KMS-11 (cell line): ENCODE measurements around the gene EBLN2.
"Not testable (repeated sequence)": the region's sequence is repeated elsewhere in the genome, so short reads cannot be mapped to it uniquely, and the experiment has no call there.

Experiments
- H2AFZ ChIP-seq: fragments of 200-600 bp; sonication (generic); 2 replicates; pipeline ENCODE4 v1.6.1; 2016; ENCODE audit warnings: antibody characterized with exemption, mixed run types, low read depth
- H3K27ac ChIP-seq: fragments of 200-600 bp; sonication (generic); 2 replicates; pipeline ENCODE4 v1.6.1; 2016; ENCODE audit warnings: mild to moderate bottlenecking, mixed run types
- H3K27me3 ChIP-seq: fragments of 200-600 bp; sonication (generic); 2 replicates; pipeline ENCODE4 v1.6.1; 2017; ENCODE audit warnings: mild to moderate bottlenecking, low read depth, mixed run types, moderate library complexity; ENCODE audit not compliant: insufficient read depth
- H3K36me3 ChIP-seq: fragments of 200-600 bp; sonication (generic); 2 replicates; pipeline ENCODE4 v1.6.1; 2017; ENCODE audit warnings: mild to moderate bottlenecking, mixed run types; ENCODE audit not compliant: insufficient read depth
- H3K4me1 ChIP-seq: fragments of 200-600 bp; sonication (generic); 2 replicates; pipeline ENCODE4 v1.6.1; 2016; ENCODE audit warnings: mild to moderate bottlenecking, low read depth, mixed run types; ENCODE audit not compliant: poor library complexity, severe bottlenecking
- H3K4me2 ChIP-seq: fragments of 200-600 bp; sonication (generic); 2 replicates; pipeline ENCODE4 v1.7.0; 2016; ENCODE audit warnings: mild to moderate bottlenecking, mixed run types
- H3K4me3 ChIP-seq: fragments of 200-600 bp; sonication (generic); IDR thresholded peaks from 2 replicates; pipeline ENCODE4 v1.6.1; 2017; ENCODE audit warnings: low read depth, low read length, mixed read lengths; ENCODE audit not compliant: insufficient read depth
- H3K79me2 ChIP-seq: fragments of 200-600 bp; sonication (generic); 2 replicates; pipeline ENCODE4 v1.6.1; 2016; ENCODE audit warnings: low read depth, mixed run types; ENCODE audit not compliant: insufficient read depth
- H3K9ac ChIP-seq: fragments of 200-600 bp; sonication (generic); 2 replicates; pipeline ENCODE4 v1.6.1; 2016; ENCODE audit warnings: mild to moderate bottlenecking, mixed run types
- H4K20me1 ChIP-seq: fragments of 200-600 bp; sonication (generic); 2 replicates; pipeline ENCODE4 v1.6.1; 2016; ENCODE audit warnings: mild to moderate bottlenecking, mixed run types; ENCODE audit not compliant: insufficient read depth
- TF ChIP-seq, protein P1 (sequence below): fragments of 200-600 bp; sonication (generic); conservative IDR thresholded peaks from 2 replicates; pipeline ENCODE4 v1.6.1; 2017; ENCODE audit warnings: low read depth, mild to moderate bottlenecking, antibody characterized with exemption, low read length, moderate library complexity, mixed read lengths

The EBLN2 gene

GRCh38 chr3:73060302-73060723 lies 1.1 kb upstream of the EBLN2 start:
- Histone ChIP-seq H4K20me1 (peaks cover 21% of the 10 kb centered on the region; the same call in 1 of the 2 replicates), H3K79me2 (peaks cover 17% of the 10 kb centered on the region; the same call in 1 of the 2 replicates), H2AFZ (no peak overlapping the region), H3K27me3 (no peaks in the 10 kb centered on the region), H3K4me3 (no peak overlapping the region), H3K36me3 (no peaks in the 10 kb centered on the region), H3K9ac (no peak overlapping the region), H3K4me2 (no peak overlapping the region), H3K27ac (no peak overlapping the region), H3K4me1 (no peaks in the 10 kb centered on the region)
- TF ChIP-seq, protein P1, sequence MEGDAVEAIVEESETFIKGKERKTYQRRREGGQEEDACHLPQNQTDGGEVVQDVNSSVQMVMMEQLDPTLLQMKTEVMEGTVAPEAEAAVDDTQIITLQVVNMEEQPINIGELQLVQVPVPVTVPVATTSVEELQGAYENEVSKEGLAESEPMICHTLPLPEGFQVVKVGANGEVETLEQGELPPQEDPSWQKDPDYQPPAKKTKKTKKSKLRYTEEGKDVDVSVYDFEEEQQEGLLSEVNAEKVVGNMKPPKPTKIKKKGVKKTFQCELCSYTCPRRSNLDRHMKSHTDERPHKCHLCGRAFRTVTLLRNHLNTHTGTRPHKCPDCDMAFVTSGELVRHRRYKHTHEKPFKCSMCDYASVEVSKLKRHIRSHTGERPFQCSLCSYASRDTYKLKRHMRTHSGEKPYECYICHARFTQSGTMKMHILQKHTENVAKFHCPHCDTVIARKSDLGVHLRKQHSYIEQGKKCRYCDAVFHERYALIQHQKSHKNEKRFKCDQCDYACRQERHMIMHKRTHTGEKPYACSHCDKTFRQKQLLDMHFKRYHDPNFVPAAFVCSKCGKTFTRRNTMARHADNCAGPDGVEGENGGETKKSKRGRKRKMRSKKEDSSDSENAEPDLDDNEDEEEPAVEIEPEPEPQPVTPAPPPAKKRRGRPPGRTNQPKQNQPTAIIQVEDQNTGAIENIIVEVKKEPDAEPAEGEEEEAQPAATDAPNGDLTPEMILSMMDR = no peak

- H3K36me3 ChIP-seq, H3K27ac ChIP-seq, H3K4me3 ChIP-seq, H3K4me2 ChIP-seq, H3K9ac ChIP-seq, H3K4me1 ChIP-seq, H3K79me2 ChIP-seq, H3K27me3 ChIP-seq, H2AFZ ChIP-seq, H4K20me1 ChIP-seq: not testable (repeated sequence)
These were observed 4.8 kb downstream of the EBLN2 start for GRCh38 chr3:73066243-73066642.

DNA sequence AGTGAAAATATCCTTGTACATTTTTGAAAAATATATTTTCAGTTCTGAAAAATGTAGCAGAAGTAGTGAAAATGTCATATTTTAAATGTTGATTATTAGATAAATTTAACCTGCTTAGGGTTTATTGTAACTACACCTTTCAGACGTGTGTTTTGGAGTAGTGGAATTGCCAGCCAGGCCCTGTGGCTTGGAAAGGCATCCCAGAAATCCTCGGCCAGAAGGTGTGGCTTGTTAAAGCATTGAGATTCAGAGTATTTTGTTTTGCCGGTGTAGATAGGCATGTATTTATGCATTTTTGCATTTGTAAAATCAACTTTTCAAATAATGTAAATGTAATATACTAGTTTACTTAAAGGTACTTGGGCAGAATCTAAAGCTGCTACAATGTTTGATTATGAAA lies 7.0 kb downstream of the EBLN2 start:
- Histone ChIP-seq H3K27me3 (no peaks in the 10 kb centered on the region), H3K27ac (no peak overlapping the region), H2AFZ (no peak overlapping the region), H3K4me1 (no peaks in the 10 kb centered on the region), H3K4me2 (no peak overlapping the region), H3K79me2 (no peaks in the 10 kb centered on the region), H3K36me3 (no peaks in the 10 kb centered on the region), H3K4me3 (no peak overlapping the region), H3K9ac (no peak overlapping the region), H4K20me1 (no peaks in the 10 kb centered on the region)
- TF ChIP-seq, protein P1 = no peak

GRCh38 chr3:73069187-73069586 lies 7.7 kb downstream of the EBLN2 start:
- TF ChIP-seq, protein P1 = no peak
- Histone ChIP-seq H4K20me1 (no peaks in the 10 kb centered on the region), H3K4me1 (no peaks in the 10 kb centered on the region), H3K27ac (no peak overlapping the region), H3K79me2 (no peaks in the 10 kb centered on the region), H3K4me3 (no peak overlapping the region), H3K27me3 (no peaks in the 10 kb centered on the region), H3K36me3 (no peaks in the 10 kb centered on the region), H2AFZ (no peak overlapping the region), H3K9ac (no peak overlapping the region), H3K4me2 (no peak overlapping the region)

DNA sequence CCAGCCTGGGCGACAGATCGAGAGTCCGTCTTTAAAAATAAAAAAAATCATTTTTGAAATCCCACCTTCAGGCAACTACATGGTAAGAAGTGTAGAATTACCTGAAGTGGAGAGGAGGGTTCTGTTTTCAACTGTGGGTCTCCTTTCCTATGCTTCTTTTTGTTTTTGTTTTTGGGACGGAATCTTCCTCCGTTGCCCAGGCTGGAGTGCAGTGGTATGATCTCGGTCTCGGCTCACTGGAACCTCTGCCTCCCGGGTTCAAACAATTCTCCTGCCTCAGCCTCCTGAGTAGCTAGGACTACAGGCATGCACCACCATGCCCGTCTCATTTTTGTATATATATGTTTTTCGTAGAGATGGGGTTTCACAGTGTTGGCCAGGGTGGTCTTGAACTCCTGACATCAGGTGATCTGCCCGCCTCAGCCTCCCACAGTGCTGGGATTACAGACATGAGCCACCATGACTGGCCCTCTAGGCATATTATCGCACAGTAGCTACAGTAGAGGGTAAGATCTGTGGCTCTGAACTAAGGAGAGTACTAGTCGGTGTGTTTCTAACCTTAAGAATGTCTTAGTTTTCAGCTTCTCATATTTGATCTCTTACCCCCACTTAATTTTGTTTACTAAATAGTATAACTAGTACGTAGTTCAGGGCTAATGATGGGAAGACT lies 8.5 kb downstream of the EBLN2 start:
- no peak overlapping the region for H3K4me2 ChIP-seq
- no peak overlapping the region for H3K4me3 ChIP-seq
- H3K79me2 ChIP-seq = no peaks in the 10 kb centered on the region
- TF ChIP-seq, protein P1 = no peak
- H3K27me3 ChIP-seq = no peaks in the 10 kb centered on the region
- H3K9ac ChIP-seq = no peak overlapping the region
- H2AFZ ChIP-seq = no peak overlapping the region
- H3K4me1 ChIP-seq = no peaks in the 10 kb centered on the region
- no peak overlapping the region for H3K27ac ChIP-seq
- no peaks in the 10 kb centered on the region for H4K20me1 ChIP-seq
- H3K36me3 ChIP-seq = no peaks in the 10 kb centered on the region
